T-cell (primary cell): ENCODE data around the gene CASZ1. TPM values are rescaled to one million over a fixed set of nuclear protein-coding genes. Genes with fewer than 3 reads are reported as not detected.

Source experiments
- ATAC-seq, 4 experiments: fragments of 200-7000 bp in 3 of 4; fragments of 150-1000 bp in 1 of 4; cut with Tn5 transposase; replicated peaks in 1 of 4; 1 replicate in 3 of 4; 2 replicates in 1 of 4; pipeline ENCODE4 v1.10.0; 2021; ENCODE audit warnings: moderate library complexity in 3 of 4, mild to moderate bottlenecking in 2 of 4, moderate number of reproducible peaks in 1 of 4
- CTCF ChIA-PET, 2 donors: fragments of 300-600 bp; sonication (Branson Sonifier 250); formaldehyde crosslinking; loops; one replicate each; lab custom pipeline; 2022; ENCODE audit warnings: antibody characterized with exemption in 2 of 2; lab: Charles Lee
- POLR2A ChIA-PET, 2 donors: fragments of 300-600 bp; sonication (Branson Sonifier 250); formaldehyde crosslinking; loops; one replicate each; lab custom pipeline; 2022; ENCODE audit warnings: antibody characterized with exemption in 2 of 2; lab: Charles Lee
- DNase-seq, 35 experiments: peaks; one replicate each; pipeline versions ENCODE4 v3.0.0 to v3.0.0-alpha.2; 2013 to 2023
- H3K27ac ChIP-seq: one replicate; pipeline ENCODE4 v1.5.1; 2013; ENCODE audit warnings: low read length
- H3K27me3 ChIP-seq, 2 experiments: replicated peaks in 1 of 2; 1 replicate in 1 of 2; 2 replicates in 1 of 2; pipeline versions ENCODE4 v1.6.1 to v1.7.0; 2013; ENCODE audit warnings: low read length in 1 of 2, mixed read lengths in 1 of 2; ENCODE audit not compliant: control insufficient read depth in 2 of 2, insufficient read depth in 2 of 2; ENCODE audit errors: extremely low read depth in 1 of 2
- H3K36me3 ChIP-seq, 2 donors: 1 replicate in 1 of 2; 2 replicates in 1 of 2; pipeline versions ENCODE4 v1.6.1 to v1.7.0; 2013; ENCODE audit warnings: low read length in 1 of 2; ENCODE audit not compliant: control insufficient read depth in 2 of 2, insufficient read depth in 1 of 2; ENCODE audit errors: extremely low read depth in 1 of 2
- H3K4me1 ChIP-seq, 2 experiments: 1 replicate in 1 of 2; 2 replicates in 1 of 2; pipeline versions ENCODE4 v1.6.1 to v1.7.0; 2013; ENCODE audit warnings: low read length in 2 of 2, mixed read lengths in 1 of 2; ENCODE audit not compliant: insufficient read depth in 2 of 2, control insufficient read depth in 1 of 2; ENCODE audit errors: extremely low read depth in 1 of 2
- H3K4me3 ChIP-seq, 2 donors: 1 replicate in 1 of 2; 2 replicates in 1 of 2; pipeline versions ENCODE4 v1.5.1 to v1.7.0; 2013; ENCODE audit warnings: mild to moderate bottlenecking in 2 of 2, low read length in 1 of 2, moderate library complexity in 1 of 2; ENCODE audit not compliant: control insufficient read depth in 1 of 2; ENCODE audit errors: extremely low read depth in 1 of 2
- H3K9me3 ChIP-seq: 2 replicates; pipeline ENCODE4 v1.7.0; 2013
- H3K27ac Mint-ChIP-seq, 2 donors: one replicate each; pipeline ENCODE4 v1.8.0; 2020 to 2021; ENCODE audit warnings: mild to moderate bottlenecking in 2 of 2, mixed read lengths in 2 of 2
- H3K27me3 Mint-ChIP-seq, 2 donors: one replicate each; pipeline ENCODE4 v1.8.0; 2021 to 2022; ENCODE audit warnings: mixed read lengths in 2 of 2
- H3K36me3 Mint-ChIP-seq: one replicate; pipeline ENCODE4 v1.8.0; 2021; ENCODE audit warnings: mixed read lengths
- H3K4me1 Mint-ChIP-seq, 3 donors: one replicate each; pipeline ENCODE4 v1.8.0; 2020 to 2022; ENCODE audit warnings: mixed read lengths in 3 of 3, mild to moderate bottlenecking in 1 of 3
- H3K4me3 Mint-ChIP-seq, 3 donors: one replicate each; pipeline ENCODE4 v1.8.0; 2020 to 2022; ENCODE audit warnings: mild to moderate bottlenecking in 3 of 3, mixed read lengths in 3 of 3, moderate library complexity in 3 of 3
- H3K9me3 Mint-ChIP-seq, 3 donors: one replicate each; pipeline ENCODE4 v1.8.0; 2020 to 2022; ENCODE audit warnings: mixed read lengths in 3 of 3
- WGBS: methylation state at CpG from one replicate; pipeline ENCODE4 v1.1.5; 2013; ENCODE audit warnings: missing lambda C conversion rate; ENCODE audit not compliant: insufficient coverage; 5-methylcytosine and 5-hydroxymethylcytosine counted together
- total RNA-seq, 35 experiments: library from RNA in 6 of 35; stranded (reverse) in 6 of 35; fragments of 120-200 nt in 1 of 35; gene quantifications; one replicate each; pipeline versions ENCODE4 v1.2.1 to v1.2.4 and lab custom pipeline; 2013 to 2026

Gene CASZ1
- total RNA-seq, 5 donors from 2014 or later (not counting 1 experiment from before 2014, with no cell fraction given) = 12.9 to 23.0 (median 14.3) TPM

- POLR2A ChIA-PET = interaction anchor here in 1 of 2 donors (0.6 kb wide), 1 partner anchor 1553 kb away, joined by 5 read pairs; no protein-coding TSS in a partner anchor
Observed at GRCh38 chr1:10690484-10690883, 106.0 kb downstream of the CASZ1 start.

GRCh38 chr1:10688409-10688786 is 108.0 kb downstream of the CASZ1 start:
- DNase-seq (no peak), ATAC-seq (no peak)
- POLR2A ChIA-PET = interaction anchor here in 1 of 2 donors (0.7 kb wide), 1 partner anchor 10 kb away, joined by 3 read pairs; no protein-coding TSS in a partner anchor
- H3K36me3 Mint-ChIP-seq = peaks cover 3% of the 10 kb centered on the region
- no peak overlapping the region for H3K4me3 ChIP-seq
- peaks cover 0 to 41% of the 10 kb centered on the region in 2 experiments for H3K4me1 ChIP-seq
- no peaks in the 10 kb centered on the region for H3K9me3 Mint-ChIP-seq
- WGBS = 80% methylated on average over 9 of the region's 10 CpGs
- H3K4me3 Mint-ChIP-seq = no peak overlapping the region
- no peak overlapping the region for H3K27ac ChIP-seq
- H3K27me3 Mint-ChIP-seq = no peaks in the 10 kb centered on the region
- H3K27ac Mint-ChIP-seq = no peak overlapping the region
- no peaks in the 10 kb centered on the region for H3K9me3 ChIP-seq
- peaks cover 0 to 4% of the 10 kb centered on the region in 2 experiments for H3K27me3 ChIP-seq
- CTCF ChIA-PET = no interaction called here
- peaks cover 12 to 17% (median 16%) of the 10 kb centered on the region in 3 donors for H3K4me1 Mint-ChIP-seq
- no peaks in the 10 kb centered on the region for H3K36me3 ChIP-seq

More at GRCh38 chr1:10690484-10690883, 106.0 kb downstream of the CASZ1 start:
- Mint-ChIP-seq H3K27me3 (no peaks in the 10 kb centered on the region), H3K9me3 (no peaks in the 10 kb centered on the region), H3K36me3 (peaks cover 3% of the 10 kb centered on the region), H3K27ac (no peak overlapping the region), H3K4me3 (no peak overlapping the region), H3K4me1 (peaks cover 14 to 18% (median 16%) of the 10 kb centered on the region in 3 donors)
- Histone ChIP-seq H3K4me3 (no peak overlapping the region), H3K27me3 (peaks cover 0 to 7% of the 10 kb centered on the region in 2 experiments), H3K4me1 (peaks cover 0 to 47% of the 10 kb centered on the region in 2 experiments), H3K36me3 (no peaks in the 10 kb centered on the region), H3K27ac (no peak overlapping the region), H3K9me3 (no peaks in the 10 kb centered on the region)
- ATAC-seq (no peak), DNase-seq (no peak)
- CTCF ChIA-PET = no interaction called here
- 90% methylated on average over 13 of the region's 17 CpGs for WGBS

GRCh38 chr1:10687782-10688408 is 108.6 kb downstream of the CASZ1 start:
- ChIA-PET POLR2A (interaction anchor here in 1 of 2 donors (0.7 kb wide), 1 partner anchor 11 kb away, joined by 3 read pairs; no protein-coding TSS in a partner anchor), CTCF (no interaction called here)
- Mint-ChIP-seq H3K4me3 (no peak overlapping the region), H3K27me3 (no peaks in the 10 kb centered on the region), H3K36me3 (peaks cover 3% of the 10 kb centered on the region), H3K9me3 (no peaks in the 10 kb centered on the region), H3K4me1 (peaks cover 7 to 17% (median 12%) of the 10 kb centered on the region in 3 donors), H3K27ac (no peak overlapping the region)
- H3K27me3 ChIP-seq = peaks cover 0 to 4% of the 10 kb centered on the region in 2 experiments
- no peak overlapping the region for H3K4me3 ChIP-seq
- no peaks in the 10 kb centered on the region for H3K36me3 ChIP-seq
- ATAC-seq (no peak), DNase-seq (no peak)
- WGBS = 94% methylated on average over 13 of the region's 15 CpGs
- no peaks in the 10 kb centered on the region for H3K9me3 ChIP-seq
- H3K4me1 ChIP-seq = peaks cover 0 to 36% of the 10 kb centered on the region in 2 experiments
- H3K27ac ChIP-seq = no peak overlapping the region

- Histone ChIP-seq H3K27ac (no peak overlapping the region), H3K27me3 (peaks cover 0 to 4% of the 10 kb centered on the region in 2 experiments), H3K4me3 (no peak overlapping the region), H3K4me1 (peaks cover 0 to 30% of the 10 kb centered on the region in 2 experiments), H3K9me3 (no peaks in the 10 kb centered on the region), H3K36me3 (no peaks in the 10 kb centered on the region)
- no peak overlapping the region for H3K27ac Mint-ChIP-seq
- 95% methylated on average over 7 of the region's 7 CpGs for WGBS
- H3K27me3 Mint-ChIP-seq = no peaks in the 10 kb centered on the region
- H3K4me1 Mint-ChIP-seq = peaks cover under 1 to 12% (median 7%) of the 10 kb centered on the region in 3 donors
- no peak for ATAC-seq
- ChIA-PET CTCF (no interaction called here), POLR2A (no interaction called here)
- no peaks in the 10 kb centered on the region for H3K9me3 Mint-ChIP-seq
- H3K36me3 Mint-ChIP-seq = no peaks in the 10 kb centered on the region
- DNase-seq = no peak
- no peak overlapping the region for H3K4me3 Mint-ChIP-seq
Observed at GRCh38 chr1:10687251-10687651, 109.2 kb downstream of the CASZ1 start.

GRCh38 chr1:10686404-10687040 is 109.9 kb downstream of the CASZ1 start:
- Mint-ChIP-seq H3K4me1 (peaks cover 0 to 10% (median 9%) of the 10 kb centered on the region in 3 donors), H3K9me3 (no peaks in the 10 kb centered on the region), H3K4me3 (no peak overlapping the region), H3K27ac (no peak overlapping the region), H3K36me3 (no peaks in the 10 kb centered on the region), H3K27me3 (no peaks in the 10 kb centered on the region)
- Histone ChIP-seq H3K36me3 (no peaks in the 10 kb centered on the region), H3K4me1 (peaks cover 0 to 22% of the 10 kb centered on the region in 2 experiments), H3K4me3 (no peak overlapping the region), H3K27me3 (peaks cover 0 to 4% of the 10 kb centered on the region in 2 experiments), H3K9me3 (no peaks in the 10 kb centered on the region), H3K27ac (no peak overlapping the region)
- POLR2A ChIA-PET = no interaction called here
- WGBS = 79% methylated on average over 13 of the region's 20 CpGs
- DNase-seq = no peak
- CTCF ChIA-PET = no interaction called here
- ATAC-seq = no peak

GRCh38 chr1:10685808-10686403 is 110.5 kb downstream of the CASZ1 start:
- CTCF ChIA-PET = no interaction called here

More at GRCh38 chr1:10685808-10686403, 110.5 kb downstream of the CASZ1 start:
- H3K27me3 ChIP-seq = peaks cover 0 to 4% of the 10 kb centered on the region in 2 experiments
- Mint-ChIP-seq H3K4me3 (no peak overlapping the region), H3K27me3 (no peaks in the 10 kb centered on the region), H3K4me1 (peaks cover 0 to 10% (median 9%) of the 10 kb centered on the region in 3 donors), H3K36me3 (no peaks in the 10 kb centered on the region), H3K9me3 (no peaks in the 10 kb centered on the region), H3K27ac (no peak overlapping the region)
- no peak overlapping the region for H3K27ac ChIP-seq
- POLR2A ChIA-PET = interaction anchor here in 1 of 2 donors (0.6 kb wide), 1 partner anchor 9 kb away, joined by 3 read pairs; no protein-coding TSS in a partner anchor
- H3K4me3 ChIP-seq = no peak overlapping the region
- no peaks in the 10 kb centered on the region for H3K9me3 ChIP-seq
- 93% methylated on average over 4 of the region's 11 CpGs for WGBS
- no peak for ATAC-seq
- peaks cover 0 to 18% of the 10 kb centered on the region in 2 experiments for H3K4me1 ChIP-seq
- DNase-seq = no peak
- H3K36me3 ChIP-seq = no peaks in the 10 kb centered on the region
